Spinal cord (tissue), 10 donors: Measurements from ENCODE around the gene HIPK4. TPM values are rescaled to one million over a fixed set of nuclear protein-coding genes. Genes with fewer than 3 reads are reported as not detected.

ENCODE experiments used
- DNase-seq, 6 donors: peaks; one replicate each; pipeline versions ENCODE4 v3.0.0 to v3.0.0-alpha.2; 2013 to 2015; ENCODE audit warnings: low spot score in 6 of 6, low read depth in 4 of 6
- H3K27ac ChIP-seq: one replicate; pipeline ENCODE4 v1.5.1; 2013; ENCODE audit warnings: low read depth, low read length, control low read depth
- H3K27me3 ChIP-seq: one replicate; pipeline ENCODE4 v1.6.1; 2013; ENCODE audit warnings: low read length; ENCODE audit not compliant: control insufficient read depth, insufficient read depth
- H3K36me3 ChIP-seq: one replicate; pipeline ENCODE4 v1.6.1; 2013; ENCODE audit warnings: low read length; ENCODE audit not compliant: control insufficient read depth, insufficient read depth
- H3K4me1 ChIP-seq: one replicate; pipeline ENCODE4 v1.6.1; 2013; ENCODE audit warnings: low read length; ENCODE audit not compliant: control insufficient read depth, insufficient read depth
- H3K4me3 ChIP-seq: one replicate; pipeline ENCODE4 v1.5.1; 2013; ENCODE audit warnings: low read depth, low read length, control low read depth
- H3K9me3 ChIP-seq: one replicate; pipeline ENCODE4 v1.6.1; 2013; ENCODE audit warnings: low read length; ENCODE audit not compliant: control insufficient read depth, insufficient read depth
- WGBS: methylation state at CpG from one replicate; pipeline ENCODE4 v1.1.5; 2013; ENCODE audit warnings: missing lambda C conversion rate; ENCODE audit not compliant: insufficient coverage; 5-methylcytosine and 5-hydroxymethylcytosine counted together
- polyA plus RNA-seq, 2 donors: library from polyadenylated mRNA; unstranded; fragments of 120-200 nt; gene quantifications; one replicate each; pipeline ENCODE4 v1.2.1, GENCODE V29; 2013; ENCODE audit not compliant: insufficient read length in 2 of 2
- small RNA-seq: library from RNA; depleted of rRNA; stranded (forward); fragments of <200 nt; gene quantifications from one replicate; pipeline ENCODE3, GENCODE V24; 2014; ENCODE audit warnings: low replicate concordance
- total RNA-seq, 2 donors: library from RNA; depleted of rRNA in 1 of 2; stranded (reverse); fragments of 120-200 nt in 1 of 2; fragments of >200 nt in 1 of 2; gene quantifications; one replicate each; pipeline versions ENCODE4 v1.2.3 to v1.2.4, GENCODE V29; 2013 to 2014
- donor health status: healthy.

HIPK4 gene
- total and polyA plus RNA-seq, 4 donors = 0.10 to 1.6 (median 0.40) TPM

GRCh38 chr19:40332669-40333068 is 57.3 kb downstream of the HIPK4 start:
- Histone ChIP-seq H3K4me1 (no peaks in the 10 kb centered on the region), H3K4me3 (no peak overlapping the region), H3K9me3 (no peaks in the 10 kb centered on the region), H3K27me3 (no peaks in the 10 kb centered on the region), H3K27ac (no peak overlapping the region), H3K36me3 (peaks cover 76% of the 10 kb centered on the region)
- 70% methylated on average over 4 of the region's 6 CpGs for WGBS
- DNase-seq = peak in 1 of 6 donors; percentile 6

GRCh38 chr19:40331052-40331451 is 58.9 kb downstream of the HIPK4 start:
- Histone ChIP-seq H3K27me3 (no peaks in the 10 kb centered on the region), H3K27ac (no peak overlapping the region), H3K9me3 (no peaks in the 10 kb centered on the region), H3K4me3 (no peak overlapping the region), H3K36me3 (peaks cover 79% of the 10 kb centered on the region), H3K4me1 (no peaks in the 10 kb centered on the region)
- no peak for DNase-seq
- WGBS = 89% methylated on average over 5 of the region's 5 CpGs

Small RNA genes lying within 50 kb of the gene (small RNA-seq; reads per million reads assigned to genes)
- not detected for gene MIR6796
- not detected for gene RF00019

Other genes starting within 250 kb of the HIPK4 start
- 10 to 100 TPM; 11.1 to 18.4 TPM for gene MAP3K10, start 198.8 kb downstream of the HIPK4 start, total RNA-seq
- gene MAP3K10, start 198.8 kb downstream of the HIPK4 start, polyA plus RNA-seq = 10 to 100 TPM; 82.9 to 99.7 TPM
- 10 to 100 TPM; 19.9 to 34.2 TPM for gene TTC9B, start 171.8 kb downstream of the HIPK4 start, total RNA-seq
- gene TTC9B, start 171.8 kb downstream of the HIPK4 start, polyA plus RNA-seq = 100 to 1,000 TPM; 134 to 139 TPM
- gene CCNP, start 163.5 kb downstream of the HIPK4 start, total RNA-seq = 1 to 10 TPM in 1 of 2 donors, under 1 TPM in 1; 0.69 to 1.3 TPM
- gene CCNP, start 163.5 kb downstream of the HIPK4 start, polyA plus RNA-seq = 1 to 10 TPM; 2.8 to 4.5 TPM
- 100 to 1,000 TPM in 1 of 2 donors, 10 to 100 TPM in 1; 62.8 to 126 TPM for gene AKT2, start 104.8 kb downstream of the HIPK4 start, total RNA-seq
- gene AKT2, start 104.8 kb downstream of the HIPK4 start, polyA plus RNA-seq = 100 to 1,000 TPM; 154 to 210 TPM
- gene C19orf47, start 41.8 kb downstream of the HIPK4 start, total RNA-seq = 1 to 10 TPM; 6.9 to 8.7 TPM
- 10 to 100 TPM; 22.8 to 24.4 TPM for gene C19orf47, start 41.8 kb downstream of the HIPK4 start, polyA plus RNA-seq
- gene PLD3, start 41.5 kb downstream of the HIPK4 start, total RNA-seq = 100 to 1,000 TPM; 257 to 394 TPM
- 100 to 1,000 TPM; 449 to 522 TPM for gene PLD3, start 41.5 kb downstream of the HIPK4 start, polyA plus RNA-seq
- gene PRX, start 23.2 kb upstream of the HIPK4 start, total RNA-seq = 10 to 100 TPM; 28.7 to 51.7 TPM
- gene PRX, start 23.2 kb upstream of the HIPK4 start, polyA plus RNA-seq = 1 to 10 TPM; 6.1 to 9.7 TPM
- gene SERTAD1, start 35.8 kb upstream of the HIPK4 start, total RNA-seq = 10 to 100 TPM in 1 of 2 donors, 1 to 10 TPM in 1; 8.1 to 11.4 TPM
- 1 to 10 TPM; 4.9 to 5.5 TPM for gene SERTAD1, start 35.8 kb upstream of the HIPK4 start, polyA plus RNA-seq
- gene SERTAD3, start 54.2 kb upstream of the HIPK4 start, total RNA-seq = 10 to 100 TPM; 15.9 to 35.4 TPM
- gene SERTAD3, start 54.2 kb upstream of the HIPK4 start, polyA plus RNA-seq = 10 to 100 TPM; 13.3 to 14.5 TPM
- 100 to 1,000 TPM in 1 of 2 donors, 10 to 100 TPM in 1; 70.9 to 102 TPM for gene BLVRB, start 75.6 kb upstream of the HIPK4 start, total RNA-seq
- gene BLVRB, start 75.6 kb upstream of the HIPK4 start, polyA plus RNA-seq = 10 to 100 TPM; 23.0 to 27.3 TPM
- 10 to 100 TPM; 13.9 to 24.2 TPM for gene SPTBN4, start 76.8 kb upstream of the HIPK4 start, total RNA-seq
- gene SPTBN4, start 76.8 kb upstream of the HIPK4 start, polyA plus RNA-seq = 10 to 100 TPM; 31.9 to 43.8 TPM
- 10 to 100 TPM in 1 of 2 donors, 1 to 10 TPM in 1; 9.6 to 11.8 TPM for gene SHKBP1, start 186.7 kb upstream of the HIPK4 start, total RNA-seq
- 10 to 100 TPM; 36.9 to 43.1 TPM for gene SHKBP1, start 186.7 kb upstream of the HIPK4 start, polyA plus RNA-seq
- gene LTBP4, start 211.2 kb upstream of the HIPK4 start, total RNA-seq = 10 to 100 TPM; 57.6 to 82.0 TPM
- gene LTBP4, start 211.2 kb upstream of the HIPK4 start, polyA plus RNA-seq = 100 to 1,000 TPM in 1 of 2 donors, 10 to 100 TPM in 1; 57.5 to 141 TPM